Measurements from ENCODE around the gene HTT-AS.
A peak's percentile ranks its signal among the peaks of the same experiment; 100 is the strongest.
"Not testable (repeated sequence)": the region's sequence is repeated elsewhere in the genome, so short reads cannot be mapped to it uniquely, and the experiment has no call there.

HTT-AS gene

DNA sequence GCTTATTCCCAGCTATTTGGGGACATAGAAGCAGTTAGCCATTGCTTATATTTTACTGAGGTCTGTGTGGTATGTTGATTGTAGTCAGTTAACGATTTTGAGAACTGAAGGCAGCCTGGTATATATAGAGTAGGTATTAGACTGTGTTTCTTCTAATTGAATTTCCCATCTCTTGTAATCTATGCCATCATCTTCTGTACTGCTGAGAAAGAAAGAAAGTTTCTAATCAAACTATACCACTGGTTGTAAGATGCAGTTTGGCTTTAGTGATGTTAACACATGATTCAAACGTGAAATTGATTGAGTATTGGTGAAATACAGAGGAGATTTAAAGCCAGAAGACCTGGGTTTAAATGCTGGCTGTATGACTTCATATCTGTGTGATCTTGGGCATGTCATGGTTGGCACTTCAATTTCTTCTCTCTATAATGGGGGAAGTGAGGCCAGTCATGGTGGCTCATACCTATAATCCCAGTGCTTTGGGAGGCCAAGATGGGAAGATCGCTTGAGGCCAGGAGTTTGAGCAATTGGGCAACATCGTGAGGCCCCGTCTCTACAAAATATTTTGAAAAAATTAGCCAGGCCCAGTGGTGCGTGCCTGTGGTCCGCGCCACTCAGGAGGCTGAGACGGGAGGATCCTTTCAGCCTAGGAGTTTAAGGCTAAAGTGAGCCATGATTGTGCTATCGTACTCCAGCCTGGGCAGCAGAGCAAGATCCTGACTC lies 11.8 kb upstream of the HTT-AS start:
- no peak for DNase-seq

DNA sequence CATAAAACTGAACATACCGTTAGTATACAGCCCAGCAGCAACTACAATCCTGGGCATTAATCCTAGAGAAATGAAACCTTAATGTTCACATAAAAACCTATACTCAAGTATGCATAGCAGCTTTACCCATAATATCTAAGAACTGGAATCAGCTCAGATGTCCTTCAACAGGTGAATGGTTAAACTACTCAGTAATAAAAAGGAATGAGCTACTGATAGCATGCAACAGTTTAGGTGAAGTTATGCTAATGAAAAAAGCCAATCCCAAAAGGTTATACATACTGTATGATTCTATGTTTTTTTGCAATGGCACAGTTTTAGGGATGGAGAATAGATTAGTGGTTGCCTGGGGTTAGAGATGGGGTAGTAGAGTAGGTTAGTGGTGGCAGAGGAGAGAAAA lies 9.4 kb upstream of the HTT-AS start:
- DNase-seq: no peak

DNA sequence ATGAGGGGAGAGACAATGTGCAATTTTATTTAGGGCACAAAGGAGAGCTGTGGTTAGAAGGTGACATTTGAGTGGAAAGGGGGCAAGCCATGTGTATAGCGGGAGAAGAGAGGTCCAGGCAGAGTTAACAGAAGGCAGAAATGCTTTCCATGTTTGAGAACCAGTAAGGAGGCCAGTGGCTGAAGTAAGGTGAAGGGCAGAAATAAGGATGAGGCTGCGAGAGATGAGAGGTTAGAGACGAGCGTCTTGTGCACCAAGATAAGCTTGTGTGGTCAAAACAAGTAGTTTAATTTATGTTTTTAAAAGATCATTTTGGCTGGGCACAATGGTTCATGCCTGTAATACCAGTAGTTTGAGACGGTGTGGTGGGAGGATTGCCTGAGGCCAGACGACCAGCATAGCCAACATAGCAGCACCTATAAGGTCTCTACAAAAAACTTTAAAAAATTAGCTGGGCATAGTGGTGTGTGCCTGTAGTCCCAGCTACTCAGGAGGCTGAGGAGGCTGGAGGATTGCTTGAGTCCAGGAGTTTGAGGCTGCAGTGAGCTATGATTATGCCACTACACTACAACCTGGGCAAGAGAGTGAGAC lies 8.7 kb upstream of the HTT-AS start:
- no peak for DNase-seq

DNA sequence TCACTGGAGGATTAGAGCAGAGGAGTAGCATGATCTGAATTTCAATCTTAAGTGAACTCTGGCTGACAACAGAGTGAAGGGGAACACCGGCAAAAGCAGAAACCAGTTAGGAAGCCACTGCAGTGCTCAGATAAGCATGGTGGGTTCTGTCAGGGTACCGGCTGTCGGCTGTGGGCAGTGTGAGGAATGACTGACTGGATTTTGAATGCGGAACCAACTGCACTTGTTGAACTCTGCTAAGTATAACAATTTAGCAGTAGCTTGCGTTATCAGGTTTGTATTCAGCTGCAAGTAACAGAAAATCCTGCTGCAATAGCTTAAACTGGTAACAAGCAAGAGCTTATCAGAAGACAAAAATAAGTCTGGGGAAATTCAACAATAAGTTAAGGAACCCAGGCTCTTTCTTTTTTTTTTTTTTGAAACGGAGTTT lies 5.4 kb upstream of the HTT-AS start:
- peak in 1 of 2 donors; percentile 36 for DNase-seq

DNA sequence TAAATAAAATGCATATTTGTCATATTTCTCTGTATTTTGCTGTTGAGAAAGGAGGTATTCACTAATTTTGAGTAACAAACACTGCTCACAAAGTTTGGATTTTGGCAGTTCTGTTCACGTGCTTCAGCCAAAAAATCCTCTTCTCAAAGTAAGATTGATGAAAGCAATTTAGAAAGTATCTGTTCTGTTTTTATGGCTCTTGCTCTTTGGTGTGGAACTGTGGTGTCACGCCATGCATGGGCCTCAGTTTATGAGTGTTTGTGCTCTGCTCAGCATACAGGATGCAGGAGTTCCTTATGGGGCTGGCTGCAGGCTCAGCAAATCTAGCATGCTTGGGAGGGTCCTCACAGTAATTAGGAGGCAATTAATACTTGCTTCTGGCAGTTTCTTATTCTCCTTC lies 3.5 kb upstream of the HTT-AS start:
- DNase-seq: no peak

DNA sequence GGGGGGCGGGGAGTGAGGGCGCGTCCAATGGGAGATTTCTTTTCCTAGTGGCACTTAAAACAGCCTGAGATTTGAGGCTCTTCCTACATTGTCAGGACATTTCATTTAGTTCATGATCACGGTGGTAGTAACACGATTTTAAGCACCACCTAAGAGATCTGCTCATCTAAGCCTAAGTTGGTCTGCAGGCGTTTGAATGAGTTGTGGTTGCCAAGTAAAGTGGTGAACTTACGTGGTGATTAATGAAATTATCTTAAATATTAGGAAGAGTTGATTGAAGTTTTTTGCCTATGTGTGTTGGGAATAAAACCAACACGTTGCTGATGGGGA lies 1.3 kb upstream of the HTT-AS start:
- no peak for DNase-seq

DNA sequence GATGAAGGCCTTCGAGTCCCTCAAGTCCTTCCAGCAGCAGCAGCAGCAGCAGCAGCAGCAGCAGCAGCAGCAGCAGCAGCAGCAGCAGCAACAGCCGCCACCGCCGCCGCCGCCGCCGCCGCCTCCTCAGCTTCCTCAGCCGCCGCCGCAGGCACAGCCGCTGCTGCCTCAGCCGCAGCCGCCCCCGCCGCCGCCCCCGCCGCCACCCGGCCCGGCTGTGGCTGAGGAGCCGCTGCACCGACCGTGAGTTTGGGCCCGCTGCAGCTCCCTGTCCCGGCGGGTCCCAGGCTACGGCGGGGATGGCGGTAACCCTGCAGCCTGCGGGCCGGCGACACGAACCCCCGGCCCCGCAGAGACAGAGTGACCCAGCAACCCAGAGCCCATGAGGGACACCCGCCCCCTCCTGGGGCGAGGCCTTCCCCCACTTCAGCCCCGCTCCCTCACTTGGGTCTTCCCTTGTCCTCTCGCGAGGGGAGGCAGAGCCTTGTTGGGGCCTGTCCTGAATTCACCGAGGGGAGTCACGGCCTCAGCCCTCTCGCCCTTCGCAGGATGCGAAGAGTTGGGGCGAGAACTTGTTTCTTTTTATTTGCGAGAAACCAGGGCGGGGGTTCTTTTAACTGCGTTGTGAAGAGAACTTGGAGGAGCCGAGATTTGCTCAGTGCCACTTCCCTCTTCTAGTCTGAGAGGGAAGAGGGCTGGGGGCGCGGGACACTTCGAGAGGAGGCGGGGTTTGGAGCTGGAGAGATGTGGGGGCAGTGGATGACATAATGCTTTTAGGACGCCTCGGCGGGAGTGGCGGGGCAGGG lies 711 bp upstream of the HTT-AS start:
- peak; percentile 51 to 60 for DNase-seq

DNA sequence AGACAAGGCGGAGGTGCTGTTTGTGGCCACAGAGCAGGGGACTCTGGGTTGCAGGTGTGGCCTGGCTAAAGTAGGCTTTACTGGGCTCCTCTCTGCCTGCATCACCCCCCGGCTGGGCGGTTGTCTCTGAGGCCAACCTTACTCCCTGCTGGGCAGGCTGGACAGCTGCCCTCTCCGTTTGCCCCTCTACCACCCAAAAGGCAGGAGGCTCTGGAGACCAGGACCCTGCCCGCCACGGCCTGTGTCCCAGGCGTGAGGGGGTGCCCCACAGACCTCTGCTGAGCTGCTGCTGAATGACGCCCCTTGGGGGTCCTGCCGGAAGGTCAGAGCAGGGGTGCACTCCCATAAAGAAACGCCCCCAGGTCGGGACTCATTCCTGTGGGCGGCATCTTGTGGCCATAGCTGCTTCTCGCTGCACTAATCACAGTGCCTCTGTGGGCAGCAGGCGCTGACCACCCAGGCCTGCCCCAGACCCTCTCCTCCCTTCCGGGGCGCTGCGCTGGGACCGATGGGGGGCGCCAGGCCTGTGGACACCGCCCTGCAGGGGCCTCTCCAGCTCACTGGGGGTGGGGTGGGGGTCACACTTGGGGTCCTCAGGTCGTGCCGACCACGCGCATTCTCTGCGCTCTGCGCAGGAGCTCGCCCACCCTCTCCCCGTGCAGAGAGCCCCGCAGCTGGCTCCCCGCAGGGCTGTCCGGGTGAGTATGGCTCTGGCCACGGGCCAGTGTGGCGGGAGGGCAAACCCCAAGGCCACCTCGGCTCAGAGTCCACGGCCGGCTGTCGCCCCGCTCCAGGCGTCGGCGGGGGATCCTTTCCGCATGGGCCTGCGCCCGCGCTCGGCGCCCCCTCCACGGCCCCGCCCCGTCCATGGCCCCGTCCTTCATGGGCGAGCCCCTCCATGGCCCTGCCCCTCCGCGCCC lies 920 bp downstream of the HTT-AS start:
- no peak for DNase-seq

DNA sequence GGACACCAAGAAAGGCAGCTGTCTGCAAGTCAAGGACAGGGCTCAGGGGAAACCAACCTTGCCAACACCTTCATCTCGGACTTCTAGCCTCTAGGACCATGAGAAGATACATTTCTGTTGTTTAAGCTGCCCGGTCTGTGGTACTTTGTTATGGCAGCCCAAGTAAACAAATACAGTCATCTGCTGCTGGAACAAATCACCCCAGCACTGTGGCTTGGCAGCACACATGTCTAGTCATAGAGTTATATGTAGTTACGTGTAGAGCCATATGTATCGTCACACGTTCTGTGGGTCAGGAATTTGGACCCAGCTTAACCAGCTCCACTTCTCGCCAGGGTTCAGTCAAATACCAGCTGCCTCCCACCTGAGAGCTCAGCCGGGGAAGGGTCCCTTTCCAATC lies 2.5 kb downstream of the HTT-AS start:
- no peak for DNase-seq

DNA sequence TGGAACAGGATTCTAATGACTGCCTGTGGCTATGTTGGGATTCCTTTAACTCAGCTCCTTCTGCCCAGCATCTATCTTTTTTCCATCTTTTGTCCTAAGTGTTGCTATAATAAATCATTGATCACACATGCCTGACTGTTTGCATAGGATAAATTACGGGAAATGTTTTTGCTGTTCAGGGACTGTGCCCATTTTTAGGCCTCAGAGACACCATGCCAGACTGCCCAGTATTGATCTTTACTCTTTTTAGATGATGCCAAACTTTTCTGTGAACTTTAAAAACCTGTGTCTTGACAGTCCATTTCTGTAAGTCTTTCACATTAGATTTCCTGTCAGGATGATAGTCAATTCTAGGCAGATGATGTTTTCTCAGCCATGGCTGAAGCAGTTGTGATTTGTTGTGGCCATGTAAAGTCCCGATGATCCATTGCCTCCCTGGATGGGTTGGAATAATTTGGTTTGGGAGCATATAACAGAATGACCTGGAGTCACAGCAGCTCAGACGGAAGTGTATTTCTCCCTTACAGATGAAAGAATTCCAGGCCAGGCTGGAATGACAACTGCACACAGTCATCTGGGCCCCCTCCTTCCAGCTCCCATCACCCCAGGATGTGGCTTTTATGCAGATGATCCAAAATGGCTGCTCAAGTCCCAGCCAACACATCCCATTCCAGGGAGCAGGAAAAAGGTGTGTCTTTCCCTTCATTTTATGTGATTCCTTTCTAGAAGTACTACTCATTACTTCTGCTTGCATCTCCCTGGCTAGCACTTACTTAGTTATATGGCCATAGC lies 3.4 kb downstream of the HTT-AS start:
- no peak for DNase-seq

DNA sequence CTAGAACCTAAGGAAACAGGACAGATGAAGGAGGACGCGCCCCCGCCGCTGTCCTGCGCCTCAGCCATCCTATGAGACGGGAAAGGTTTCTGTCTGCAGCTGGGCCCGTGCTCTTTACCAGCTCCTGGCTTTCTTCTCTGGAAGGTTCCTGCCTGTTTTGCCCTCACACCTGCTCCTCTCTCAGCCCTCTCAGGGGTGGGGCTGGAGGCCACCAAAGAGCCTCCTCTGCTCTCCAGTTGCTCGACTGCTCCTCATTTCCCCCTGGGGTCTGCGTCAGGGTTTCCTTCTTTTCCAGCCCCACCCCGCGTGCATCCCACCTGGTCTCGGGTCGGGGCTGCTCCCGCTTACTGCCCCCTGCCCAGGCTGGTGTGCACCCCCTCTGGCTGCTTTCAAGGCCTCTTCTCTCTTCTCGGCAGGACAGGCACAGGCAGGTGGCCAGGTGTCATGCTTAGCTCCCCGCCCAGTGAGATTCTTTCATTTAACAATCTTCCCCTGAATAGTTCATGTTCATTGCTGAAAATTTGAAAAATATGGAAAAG lies 4.6 kb downstream of the HTT-AS start:
- DNase-seq: no peak

DNA sequence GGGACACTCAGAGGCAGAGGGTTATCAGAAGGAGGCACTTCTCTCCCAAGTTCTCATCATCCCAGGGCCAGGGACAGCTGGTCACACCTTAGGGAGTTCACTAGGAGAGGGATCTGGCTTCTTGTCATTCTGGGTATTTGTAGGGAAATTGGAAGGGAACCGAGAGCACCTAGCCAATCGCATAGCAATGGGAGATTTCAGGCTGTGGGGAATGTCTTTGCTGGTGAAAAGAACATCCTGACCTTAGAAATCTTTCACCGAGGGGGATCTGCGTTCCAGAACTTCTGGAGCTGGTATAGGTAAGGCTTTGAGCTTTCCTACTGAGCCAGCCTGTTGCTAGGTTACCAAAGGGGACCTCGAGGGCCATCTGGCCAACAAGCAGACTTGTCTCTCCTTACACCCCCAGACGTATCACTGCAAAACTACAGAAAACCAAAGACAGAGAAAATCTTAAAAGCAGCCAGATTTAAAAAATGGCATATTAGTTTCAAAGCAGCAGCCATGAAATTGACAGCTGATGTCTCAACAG lies 6.8 kb downstream of the HTT-AS start:
- no peak for DNase-seq

DNA sequence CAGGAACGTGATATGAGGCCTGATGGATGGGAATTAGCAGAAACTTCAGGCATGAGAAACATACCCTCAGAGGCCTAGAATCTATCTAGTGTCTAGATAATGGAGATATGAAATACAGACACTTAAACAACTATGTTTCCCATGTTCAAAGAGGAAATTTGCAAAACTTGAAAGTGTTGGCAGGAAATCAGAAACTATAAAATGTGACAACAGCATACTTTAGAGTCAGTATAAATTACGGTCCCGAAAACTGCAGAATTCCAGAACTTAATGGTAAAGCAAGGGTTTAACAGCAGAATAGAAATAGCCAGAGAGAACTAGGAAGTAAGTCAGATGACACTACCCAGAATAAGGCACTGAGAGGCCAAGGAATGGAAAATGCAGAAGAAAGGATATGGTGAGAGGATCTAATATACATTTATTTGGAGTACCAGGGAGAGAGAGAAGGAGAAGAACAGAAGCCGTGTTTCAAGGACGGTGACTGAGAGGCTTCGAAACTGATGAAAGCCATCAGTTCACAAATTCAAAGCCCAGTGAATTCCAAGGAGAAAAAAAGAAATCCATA lies 7.4 kb downstream of the HTT-AS start:
- no peak for DNase-seq

DNA sequence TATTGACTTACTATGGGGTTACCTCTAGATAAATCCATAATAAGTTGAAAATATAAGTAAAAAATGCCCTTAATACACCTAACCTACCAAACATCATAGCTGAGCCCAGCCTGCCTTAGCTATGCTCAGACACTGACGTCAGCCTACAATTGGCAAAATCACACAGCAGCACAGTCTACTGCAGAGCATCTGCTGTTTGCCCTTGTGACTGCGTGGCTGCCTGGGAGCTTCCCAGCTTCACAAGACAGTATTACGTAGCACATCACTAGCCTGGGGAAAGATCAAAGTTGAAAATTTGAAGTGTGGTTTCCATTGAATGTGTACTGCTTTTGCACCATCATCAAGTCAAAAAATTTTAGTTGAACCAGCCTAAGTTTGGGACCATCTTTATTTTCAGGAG lies 8.8 kb downstream of the HTT-AS start:
- no peak for DNase-seq

DNA sequence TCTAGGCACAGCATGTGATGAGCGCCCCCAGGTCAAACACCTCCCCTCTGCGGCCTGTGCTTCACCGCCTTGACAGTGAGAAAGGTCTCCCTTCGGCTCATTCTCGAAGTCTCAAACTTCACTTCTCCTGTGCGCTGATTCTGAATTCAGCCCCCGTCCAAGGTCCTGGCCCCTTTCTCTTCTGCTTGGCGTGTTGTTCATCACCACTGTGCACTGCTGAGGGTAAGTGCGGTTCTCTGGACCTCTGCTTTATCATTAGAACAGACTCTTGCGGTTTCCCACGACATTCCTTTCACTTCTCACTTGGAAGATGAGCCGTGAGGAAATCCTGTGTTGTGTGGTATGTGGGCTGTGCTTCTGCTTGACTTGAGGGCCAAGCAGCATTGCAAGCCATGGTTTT lies 11.9 kb downstream of the HTT-AS start:
- no peak for DNase-seq

DNA sequence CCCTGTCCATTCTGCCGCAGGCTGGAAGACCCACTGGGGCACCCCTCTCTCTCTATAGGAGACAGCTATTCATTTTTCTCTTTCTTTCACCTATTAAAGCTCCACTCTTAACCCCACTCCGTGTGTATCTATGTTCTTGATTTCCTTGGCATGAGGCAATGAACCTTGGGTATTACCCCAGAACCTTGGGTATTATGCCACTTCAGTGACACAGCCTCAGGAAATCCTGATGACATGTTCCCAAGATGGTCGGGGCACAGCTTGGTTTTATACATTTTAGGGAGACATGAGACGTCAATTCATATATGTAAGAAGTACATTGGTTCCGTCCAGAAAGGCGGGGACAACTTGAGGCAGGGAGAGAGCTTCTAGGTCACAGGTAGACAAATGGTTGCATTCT lies 13.4 kb downstream of the HTT-AS start:
- DNase-seq: no peak

DNA sequence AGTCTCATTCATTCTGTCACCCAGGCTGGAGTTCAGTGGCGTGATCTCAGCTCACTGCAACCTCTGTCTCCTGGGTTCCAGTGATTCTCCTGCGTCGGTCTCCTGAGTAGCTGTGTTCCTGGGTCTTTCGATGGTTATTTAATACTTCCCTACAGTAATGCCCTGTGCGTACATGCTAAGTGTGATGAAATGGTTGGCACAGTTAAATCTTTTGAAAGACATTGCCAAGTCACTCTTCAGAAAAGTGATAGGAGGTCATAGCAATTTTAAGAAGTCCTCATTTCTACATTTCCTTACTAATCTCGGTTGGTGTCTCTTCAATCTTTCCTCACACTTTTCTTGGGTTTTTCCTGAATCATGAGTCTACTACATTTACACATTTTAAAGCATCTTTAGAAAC lies 14.4 kb downstream of the HTT-AS start:
- DNase-seq: no peak

DNA sequence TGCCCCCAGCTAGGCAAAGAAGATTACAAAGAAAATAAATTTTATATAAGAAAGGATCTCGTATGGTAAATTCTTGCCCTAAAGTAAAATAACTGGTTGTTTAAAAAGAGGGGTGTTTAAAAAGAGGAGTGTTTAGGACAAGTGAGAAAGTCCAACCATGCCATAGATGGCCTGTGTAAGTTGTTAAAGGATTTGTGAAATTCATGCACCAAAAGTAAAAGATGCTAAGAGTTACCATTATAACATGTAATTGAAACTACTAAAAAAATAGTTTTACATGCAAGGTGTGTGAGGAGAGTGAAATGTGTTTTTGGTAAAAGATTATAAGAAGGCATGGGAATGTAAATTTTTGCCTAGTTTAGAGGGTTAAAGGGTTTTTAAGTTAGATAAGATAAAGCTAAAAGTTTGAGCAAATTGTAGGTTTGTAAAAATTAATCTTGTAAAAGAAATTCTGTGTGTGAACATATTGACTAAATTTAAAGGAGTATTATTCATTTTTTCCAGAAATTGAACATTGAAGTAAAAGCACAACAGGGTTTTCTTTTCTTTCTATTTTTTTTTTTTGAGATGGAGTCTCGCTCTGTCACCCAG lies 20.1 kb downstream of the HTT-AS start:
- DNase-seq: no peak

DNA sequence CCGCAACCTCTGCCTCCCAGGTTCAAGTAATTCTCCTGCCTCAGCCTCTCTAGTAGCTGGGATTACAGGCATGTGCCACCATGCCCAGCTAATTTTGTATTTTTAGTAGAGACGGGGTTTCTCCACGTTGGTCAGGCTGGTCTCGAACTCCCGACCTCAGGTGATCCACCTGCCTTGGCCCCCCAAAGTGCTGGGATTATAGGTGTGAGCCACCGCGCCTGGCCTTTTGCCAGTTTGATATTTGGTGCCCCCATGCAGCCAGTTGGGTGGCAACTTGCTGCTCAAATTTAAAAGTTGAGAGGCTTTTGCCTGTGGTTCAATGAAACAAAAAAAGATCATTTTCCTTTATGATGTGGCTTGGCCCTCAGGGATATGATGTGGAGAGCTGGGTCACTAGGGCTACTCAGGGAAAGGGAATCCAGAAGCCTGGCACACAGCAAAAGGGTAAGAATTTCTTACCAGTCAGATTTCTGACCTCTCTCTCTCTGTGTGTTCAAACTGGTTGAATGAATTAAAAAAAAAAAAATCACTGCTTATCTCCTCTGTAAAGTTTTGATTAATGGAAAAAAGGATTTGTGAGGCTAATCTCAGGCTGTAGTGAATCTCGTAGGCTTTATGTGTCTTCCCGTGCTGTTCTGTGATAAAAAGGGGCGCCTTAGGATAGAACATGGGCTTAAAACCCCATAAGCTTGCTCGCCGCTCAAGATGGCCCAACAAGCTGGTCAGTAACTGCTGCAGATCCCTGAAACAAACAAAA lies 23.0 kb downstream of the HTT-AS start:
- not testable (repeated sequence) for DNase-seq
